HG02623 (cell line): ENCODE measurements around the gene FRMD8.

Source experiments
- ATAC-seq: cut with Tn5 transposase; IDR thresholded peaks from one replicate; pipeline ENCODE4 v1.9.1; 2021; ENCODE audit warnings: moderate library complexity; ENCODE audit not compliant: unreplicated experiment

FRMD8 gene

DNA sequence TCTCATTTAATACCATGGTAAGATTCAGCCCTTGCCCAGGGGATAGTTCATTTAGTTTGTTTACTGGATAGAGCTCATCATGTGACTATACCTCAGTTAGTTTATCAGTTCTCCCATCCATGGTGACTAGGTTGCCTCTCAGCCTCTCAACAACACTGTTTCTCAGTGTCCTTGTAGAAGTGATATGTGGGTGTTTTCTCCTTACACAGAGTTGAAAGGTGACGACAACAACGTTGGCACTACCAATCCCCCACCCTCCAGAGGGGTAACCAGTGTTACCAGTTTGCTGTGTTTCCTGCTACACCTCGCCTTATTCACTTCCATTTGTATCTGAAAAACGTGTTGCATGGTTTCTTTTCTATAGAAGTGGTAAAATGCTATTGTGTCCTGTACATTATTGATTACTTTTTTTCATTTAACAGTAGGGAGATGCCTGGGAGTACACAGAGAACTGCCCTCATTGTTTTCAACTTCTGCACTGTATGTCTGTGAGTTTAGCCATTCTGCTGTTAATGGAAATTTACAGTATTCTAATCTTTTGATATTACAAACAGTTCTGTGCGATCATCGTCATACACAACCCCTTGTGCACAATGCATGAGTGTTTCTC lies 47.7 kb downstream of the FRMD8 start:
- ATAC-seq = no peak

GRCh38 chr11:65434667-65435410 lies 48.4 kb downstream of the FRMD8 start:
- no peak for ATAC-seq

DNA sequence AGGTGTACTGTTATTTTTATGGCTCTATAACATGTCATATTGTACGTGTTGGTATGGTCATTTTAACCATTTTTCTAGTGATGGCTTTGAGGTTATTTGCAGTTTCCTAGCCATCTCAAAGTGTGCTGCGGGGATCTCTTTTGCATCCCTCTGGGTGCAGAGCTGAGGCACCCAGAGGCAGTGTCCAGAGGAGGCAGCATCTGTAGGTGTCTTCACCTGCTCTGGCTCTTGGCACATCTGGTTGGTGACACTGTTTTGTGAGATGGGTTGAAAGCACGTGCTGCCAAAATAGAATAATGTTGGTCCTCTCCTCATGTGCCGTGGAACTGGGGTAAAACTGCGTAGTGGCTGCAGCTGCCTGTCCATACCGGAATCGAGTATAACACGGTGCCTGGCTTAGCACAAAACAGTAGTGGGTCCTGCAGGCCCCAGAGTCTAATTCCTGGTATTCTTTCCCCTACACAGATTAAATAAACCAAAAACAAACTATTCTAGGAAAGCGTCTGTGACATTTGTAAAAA lies 49.0 kb downstream of the FRMD8 start:
- no peak for ATAC-seq

- no peak for ATAC-seq
Observed at GRCh38 chr11:65435981-65436411, 49.6 kb downstream of the FRMD8 start.

DNA sequence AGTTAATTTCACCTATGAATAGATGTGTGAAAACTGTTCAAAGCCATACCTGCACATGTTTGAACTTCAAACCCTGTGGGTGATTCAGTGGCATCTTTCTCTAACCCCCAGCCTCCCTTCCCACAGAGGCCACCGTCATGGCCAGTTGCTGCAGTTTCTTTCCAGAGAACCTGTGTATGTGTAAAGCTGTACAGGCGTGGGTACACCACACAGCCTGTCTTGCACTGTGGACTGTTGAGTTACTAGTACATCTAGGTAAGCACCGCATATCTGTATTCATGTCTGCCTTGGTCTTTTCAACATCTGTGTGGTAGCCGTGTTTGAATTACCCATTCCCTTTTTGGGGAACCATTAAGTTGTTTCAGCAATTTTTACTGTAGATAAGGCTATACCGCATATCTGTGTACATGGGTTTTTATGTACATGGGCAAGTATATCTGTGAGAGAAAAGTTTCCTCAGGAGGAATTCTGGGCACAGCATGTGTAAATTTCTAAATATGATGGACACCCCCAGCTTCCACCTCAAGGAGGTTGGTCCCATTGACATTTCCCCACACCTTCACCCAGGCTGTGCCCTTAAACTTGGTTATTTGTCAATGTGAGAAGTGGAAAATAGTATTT lies 50.1 kb downstream of the FRMD8 start:
- ATAC-seq = no peak

- no peak for ATAC-seq
Observed at GRCh38 chr11:65437436-65438227, 51.2 kb downstream of the FRMD8 start.

- no peak for ATAC-seq
Observed at GRCh38 chr11:65438257-65439151, 52.1 kb downstream of the FRMD8 start.

DNA sequence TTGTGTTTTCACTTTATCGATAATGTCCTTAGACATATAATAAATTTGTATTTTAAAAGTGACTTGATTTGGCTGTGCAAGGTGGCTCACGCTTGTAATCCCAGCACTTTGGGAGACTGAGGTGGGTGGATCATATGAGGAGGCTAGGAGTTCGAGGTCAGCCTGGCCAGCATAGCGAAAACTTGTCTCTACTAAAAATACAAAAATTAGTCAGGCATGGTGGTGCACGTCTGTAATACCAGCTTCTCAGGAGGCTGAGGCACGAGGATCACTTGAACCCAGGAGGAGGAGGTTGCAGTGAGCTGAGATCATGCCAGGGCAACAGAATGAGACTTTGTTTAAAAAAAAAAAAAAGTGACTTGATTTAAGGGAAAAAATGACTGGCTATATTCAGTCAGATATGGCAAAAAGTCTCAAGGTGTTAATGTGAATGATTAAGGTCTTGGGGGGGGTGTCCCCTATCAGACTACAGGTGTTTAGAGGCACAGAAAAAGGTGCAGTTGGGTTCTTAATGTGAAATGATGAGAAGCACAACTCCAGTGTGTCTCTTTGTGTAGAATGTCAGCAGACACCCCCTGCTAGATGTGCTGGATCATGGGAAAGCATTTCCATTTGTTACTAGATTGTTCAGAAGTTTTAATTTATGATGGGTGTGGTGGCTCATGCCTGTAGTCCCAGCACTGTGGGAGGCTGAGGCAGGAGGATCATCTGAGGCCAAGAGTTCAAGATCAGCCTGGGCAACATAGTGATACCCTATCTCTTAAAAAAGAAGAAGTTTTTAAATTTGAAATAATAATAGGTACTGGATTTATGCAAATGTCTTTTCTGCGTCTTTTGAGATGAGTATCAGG lies 53.1 kb downstream of the FRMD8 start:
- no peak for ATAC-seq

GRCh38 chr11:65440831-65441499 lies 54.5 kb downstream of the FRMD8 start:
- ATAC-seq = no peak

DNA sequence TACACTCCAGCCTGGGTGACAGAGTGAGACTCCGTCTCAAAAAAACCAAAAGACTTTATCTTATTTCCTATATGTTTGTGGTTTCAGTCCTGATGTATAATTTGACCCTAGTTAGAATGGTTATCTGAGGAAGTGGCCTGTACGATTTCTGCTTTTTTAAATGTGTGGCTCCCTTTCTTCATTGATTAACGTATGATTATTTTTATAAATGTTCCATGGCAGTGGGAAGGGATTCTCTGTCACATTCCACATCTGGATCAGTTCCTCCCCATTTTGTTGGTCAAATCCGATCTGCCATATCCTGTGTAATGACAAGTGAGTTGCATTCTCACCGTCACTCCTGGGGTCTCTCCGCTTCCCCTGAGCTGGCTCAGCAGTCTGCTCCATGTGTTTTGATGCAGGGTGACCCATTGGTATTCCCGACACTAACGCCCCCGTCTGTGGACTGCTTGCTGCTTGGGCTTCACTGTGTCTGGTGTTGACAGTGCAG lies 56.5 kb downstream of the FRMD8 start:
- ATAC-seq = no peak

DNA sequence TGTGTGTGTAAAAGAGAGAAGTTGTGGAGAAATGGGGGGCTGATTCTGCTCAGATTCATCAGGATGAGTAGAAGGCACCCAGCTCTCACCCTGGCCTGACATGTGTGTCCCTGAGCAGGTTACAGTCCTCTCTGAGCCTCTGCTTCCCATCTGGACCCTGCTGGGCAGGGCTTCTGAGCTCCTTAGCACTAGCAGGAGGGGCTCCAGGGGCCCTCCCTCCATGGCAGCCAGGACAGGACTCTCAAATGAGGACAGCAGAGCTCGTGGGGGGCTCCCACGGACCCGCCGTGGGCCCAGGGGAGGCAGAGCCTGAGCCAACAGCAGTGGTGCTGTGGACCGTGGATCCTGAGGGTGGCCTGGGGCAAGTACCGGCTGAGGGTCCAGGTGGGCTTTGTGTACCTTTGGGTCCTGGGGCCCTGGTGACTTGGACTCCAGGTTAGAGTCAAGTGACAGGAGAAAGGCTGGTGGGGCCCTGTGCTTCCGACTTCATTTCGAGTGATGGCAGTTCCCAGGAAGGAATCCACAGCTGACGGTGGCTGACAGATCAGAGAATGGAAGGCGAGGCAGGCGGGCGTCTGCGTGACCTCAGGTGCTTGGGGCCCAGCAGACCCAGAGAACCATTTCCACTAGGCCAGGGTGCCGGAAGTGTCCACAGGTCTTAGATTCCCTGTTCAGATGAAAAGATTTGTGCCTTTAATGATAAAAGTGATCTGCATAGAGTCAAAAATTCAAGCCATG lies 58.0 kb downstream of the FRMD8 start:
- ATAC-seq = no peak

DNA sequence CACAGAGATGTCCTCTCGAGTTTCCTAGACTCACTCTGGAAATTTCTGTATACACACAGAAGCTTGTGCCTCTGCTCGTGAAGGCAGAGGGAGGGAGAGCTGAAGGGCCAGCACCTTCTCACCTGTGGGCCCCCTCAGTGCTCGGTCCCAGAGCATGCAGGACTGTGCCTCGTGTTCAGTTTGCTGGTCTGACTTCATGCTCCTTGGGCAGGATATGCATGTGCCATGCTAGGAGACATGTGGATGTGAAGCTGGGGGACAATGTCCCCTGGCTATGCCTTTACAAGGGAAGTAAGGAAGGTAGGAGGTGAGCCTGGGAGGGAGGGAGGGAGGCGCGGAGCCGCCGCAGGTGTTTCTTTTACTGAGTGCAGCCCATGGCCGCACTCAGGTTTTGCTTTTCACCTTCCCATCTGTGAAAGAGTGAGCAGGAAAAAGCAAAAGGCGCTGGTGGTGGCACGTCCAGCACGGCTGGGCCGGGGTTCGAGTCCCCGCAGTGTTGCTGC lies 58.7 kb downstream of the FRMD8 start:
- no peak for ATAC-seq

DNA sequence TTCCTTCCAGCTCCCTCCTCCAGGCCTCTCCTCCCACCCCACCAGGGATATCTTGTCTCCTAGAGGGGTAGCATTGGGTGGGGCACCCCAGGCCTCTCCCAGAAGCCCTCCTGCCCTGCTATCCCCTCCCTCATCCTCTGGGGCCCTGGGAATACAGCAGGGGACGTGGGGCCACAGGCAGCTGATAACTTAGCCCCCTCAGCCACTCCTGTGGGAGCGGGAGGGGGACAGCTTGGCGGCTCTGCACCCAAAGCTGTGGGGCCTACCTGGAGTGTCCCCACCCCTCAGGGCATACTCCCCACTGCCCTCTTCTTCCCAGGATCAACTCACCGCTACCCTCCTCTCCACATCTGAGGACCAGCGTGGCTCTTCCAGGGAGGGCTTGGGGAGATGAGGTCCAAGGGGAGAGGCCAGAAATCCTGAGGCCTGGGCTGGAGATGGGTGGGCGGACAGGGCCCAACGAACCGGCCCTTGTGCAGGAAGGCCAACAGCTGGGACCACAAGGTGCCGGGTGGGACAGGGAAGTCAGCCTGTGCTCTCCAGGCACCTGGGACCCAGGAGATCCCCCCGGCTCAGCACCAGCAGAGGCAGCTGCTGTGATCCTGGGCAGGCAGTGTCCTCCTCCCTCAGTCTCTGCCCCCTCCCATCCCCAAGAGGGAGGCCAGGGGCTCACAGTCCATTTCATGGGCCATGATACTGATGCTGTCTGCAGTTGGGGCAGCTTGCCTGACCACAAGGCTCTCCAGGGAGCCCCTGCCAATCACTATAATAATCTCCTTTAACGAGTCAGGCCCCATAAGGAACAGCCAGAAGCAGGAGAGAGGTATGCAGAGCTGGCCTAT lies 59.4 kb downstream of the FRMD8 start:
- no peak for ATAC-seq

DNA sequence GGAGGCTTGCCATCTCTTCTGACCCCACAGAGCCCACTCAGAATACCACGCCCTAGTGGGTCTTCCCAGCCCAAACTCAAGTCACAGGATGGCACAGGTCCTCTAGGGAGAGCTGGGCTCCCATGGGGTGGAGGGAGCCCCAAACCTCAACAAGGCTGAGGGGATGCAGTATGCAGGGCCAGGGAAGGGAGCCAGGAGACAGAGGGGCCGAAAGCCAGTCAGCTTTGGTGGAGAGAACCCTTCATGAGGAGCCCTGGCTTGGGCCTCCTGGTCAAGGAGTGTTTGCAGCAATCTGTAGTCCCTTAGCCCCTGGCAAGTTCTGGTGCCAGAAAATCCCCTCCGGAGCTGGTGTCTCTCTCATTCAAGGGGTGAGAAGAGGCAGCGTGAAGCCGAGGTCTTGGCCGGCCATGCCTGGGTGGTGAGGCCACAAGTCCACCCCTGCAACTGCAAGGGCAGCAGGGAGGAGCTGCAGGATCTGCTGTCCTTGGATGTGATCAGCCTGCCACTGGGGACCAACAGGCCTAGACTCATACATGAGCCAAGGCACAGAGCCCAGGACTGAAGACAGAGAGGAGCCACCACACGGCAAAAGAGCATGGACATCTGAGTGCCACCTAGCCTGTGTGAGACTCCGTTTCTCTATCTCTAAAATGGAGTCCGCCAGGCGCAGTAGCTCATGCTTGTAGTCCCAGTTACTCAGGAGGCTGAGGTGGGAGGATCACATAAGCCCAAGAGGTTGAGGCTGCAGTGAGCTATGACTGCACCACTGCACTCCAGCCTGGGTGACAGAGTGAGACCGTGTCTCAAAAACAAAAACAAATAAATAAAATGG lies 60.2 kb downstream of the FRMD8 start:
- no peak for ATAC-seq

DNA sequence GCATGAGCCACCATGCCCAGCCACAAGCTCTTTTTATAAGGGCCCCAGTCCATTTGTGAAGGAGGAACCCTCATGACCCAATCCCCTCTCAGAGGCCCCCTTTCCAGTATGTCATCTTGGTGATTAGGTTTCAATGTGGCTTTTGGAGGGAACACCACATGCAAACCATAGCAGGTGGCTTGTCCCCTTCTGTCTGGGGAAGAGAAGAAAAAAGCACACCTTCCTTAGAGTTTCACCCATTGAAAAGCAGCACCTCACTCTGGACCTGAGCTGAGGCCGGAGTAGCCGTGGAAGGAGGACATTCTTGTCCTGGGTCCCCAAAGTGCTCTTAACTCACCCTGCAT lies 61.6 kb downstream of the FRMD8 start:
- ATAC-seq = no peak
